Astrocyte of the hippocampus (primary cell): ENCODE data around the gene ATP9A.
"Not testable (repeated sequence)": the region's sequence is repeated elsewhere in the genome, so short reads cannot be mapped to it uniquely, and the experiment has no call there.

ENCODE experiments used
- DNase-seq: peaks from one replicate; pipeline ENCODE4 v3.0.0; 2011; ENCODE audit warnings: low read depth, low spot score

The ATP9A gene, protein sequence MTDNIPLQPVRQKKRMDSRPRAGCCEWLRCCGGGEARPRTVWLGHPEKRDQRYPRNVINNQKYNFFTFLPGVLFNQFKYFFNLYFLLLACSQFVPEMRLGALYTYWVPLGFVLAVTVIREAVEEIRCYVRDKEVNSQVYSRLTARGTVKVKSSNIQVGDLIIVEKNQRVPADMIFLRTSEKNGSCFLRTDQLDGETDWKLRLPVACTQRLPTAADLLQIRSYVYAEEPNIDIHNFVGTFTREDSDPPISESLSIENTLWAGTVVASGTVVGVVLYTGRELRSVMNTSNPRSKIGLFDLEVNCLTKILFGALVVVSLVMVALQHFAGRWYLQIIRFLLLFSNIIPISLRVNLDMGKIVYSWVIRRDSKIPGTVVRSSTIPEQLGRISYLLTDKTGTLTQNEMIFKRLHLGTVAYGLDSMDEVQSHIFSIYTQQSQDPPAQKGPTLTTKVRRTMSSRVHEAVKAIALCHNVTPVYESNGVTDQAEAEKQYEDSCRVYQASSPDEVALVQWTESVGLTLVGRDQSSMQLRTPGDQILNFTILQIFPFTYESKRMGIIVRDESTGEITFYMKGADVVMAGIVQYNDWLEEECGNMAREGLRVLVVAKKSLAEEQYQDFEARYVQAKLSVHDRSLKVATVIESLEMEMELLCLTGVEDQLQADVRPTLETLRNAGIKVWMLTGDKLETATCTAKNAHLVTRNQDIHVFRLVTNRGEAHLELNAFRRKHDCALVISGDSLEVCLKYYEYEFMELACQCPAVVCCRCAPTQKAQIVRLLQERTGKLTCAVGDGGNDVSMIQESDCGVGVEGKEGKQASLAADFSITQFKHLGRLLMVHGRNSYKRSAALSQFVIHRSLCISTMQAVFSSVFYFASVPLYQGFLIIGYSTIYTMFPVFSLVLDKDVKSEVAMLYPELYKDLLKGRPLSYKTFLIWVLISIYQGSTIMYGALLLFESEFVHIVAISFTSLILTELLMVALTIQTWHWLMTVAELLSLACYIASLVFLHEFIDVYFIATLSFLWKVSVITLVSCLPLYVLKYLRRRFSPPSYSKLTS

DNA sequence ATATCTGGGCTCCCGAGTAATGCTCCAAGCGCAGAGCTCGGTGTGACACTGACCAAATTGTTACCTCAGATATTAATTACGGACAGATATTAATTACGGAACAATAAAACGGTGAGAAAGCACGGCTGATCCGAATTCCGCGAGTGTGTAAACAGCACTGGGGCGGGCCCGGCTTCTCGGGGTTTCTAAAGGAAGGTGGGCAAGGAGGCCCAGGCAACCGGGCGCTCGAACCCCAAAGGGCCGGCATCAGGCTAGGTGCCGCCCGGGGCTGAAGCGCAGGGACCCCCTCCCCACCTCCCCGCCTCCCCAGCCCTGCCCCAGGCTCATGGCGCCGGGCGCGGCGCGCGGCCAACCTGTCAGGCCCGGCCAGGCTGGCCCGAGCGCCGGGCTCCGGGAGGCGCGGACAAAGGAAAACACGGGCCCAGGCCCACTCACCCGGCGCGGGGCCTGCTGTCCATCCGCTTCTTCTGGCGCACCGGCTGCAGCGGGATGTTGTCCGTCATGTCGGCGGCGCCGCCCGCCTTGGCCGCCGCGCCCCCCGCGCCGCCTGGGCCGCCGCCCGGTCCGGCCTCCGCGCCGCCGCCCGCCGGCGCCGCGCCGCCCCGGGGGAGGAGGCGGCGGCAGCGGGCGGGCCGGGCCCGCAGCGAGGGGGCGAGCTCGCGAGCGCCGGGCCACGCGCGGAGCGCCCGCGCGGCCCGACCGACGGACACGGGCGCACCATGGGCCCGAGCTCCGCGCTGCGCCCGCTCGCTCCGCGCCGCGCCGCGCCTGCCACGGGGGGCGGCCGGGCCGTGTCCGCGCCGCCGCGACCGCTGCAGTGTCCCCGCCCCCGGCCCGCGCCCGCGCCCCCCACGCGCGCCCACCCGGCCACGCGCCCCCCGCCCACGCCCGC is at the start of gene ATP9A:
TSS of gene ATP9A (minus strand) at position 524 of the 892 bp plus-strand sequence. CDS start at position 503, 21 bp downstream.
- peak; percentile 70 for DNase-seq

- not testable (repeated sequence) for DNase-seq
These were observed 48.7 kb upstream of the ATP9A start for GRCh38 chr20:51816856-51817255.

- no peak for DNase-seq
These were observed 47.3 kb upstream of the ATP9A start for GRCh38 chr20:51815383-51816076.

DNA sequence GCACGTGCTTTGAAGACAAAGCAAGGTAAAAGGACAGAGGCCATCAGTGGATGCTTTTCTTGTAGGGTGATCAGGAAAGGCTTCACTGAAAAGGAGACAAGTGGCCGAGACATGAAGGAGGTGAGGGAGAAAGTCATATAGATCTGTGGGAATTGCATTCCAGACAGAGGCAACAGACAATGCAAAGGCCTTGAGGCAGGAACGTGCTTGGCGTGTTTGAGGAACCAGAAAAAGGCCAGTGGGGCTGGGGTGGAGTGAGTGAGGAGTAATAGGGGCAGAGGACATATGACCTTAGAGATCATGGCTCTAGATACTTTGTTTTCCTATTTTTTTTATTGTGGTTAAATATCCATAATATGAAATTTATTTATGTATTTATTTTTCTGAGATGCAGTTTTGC is 44.7 kb upstream of the ATP9A start:
- DNase-seq, result no peak

DNA sequence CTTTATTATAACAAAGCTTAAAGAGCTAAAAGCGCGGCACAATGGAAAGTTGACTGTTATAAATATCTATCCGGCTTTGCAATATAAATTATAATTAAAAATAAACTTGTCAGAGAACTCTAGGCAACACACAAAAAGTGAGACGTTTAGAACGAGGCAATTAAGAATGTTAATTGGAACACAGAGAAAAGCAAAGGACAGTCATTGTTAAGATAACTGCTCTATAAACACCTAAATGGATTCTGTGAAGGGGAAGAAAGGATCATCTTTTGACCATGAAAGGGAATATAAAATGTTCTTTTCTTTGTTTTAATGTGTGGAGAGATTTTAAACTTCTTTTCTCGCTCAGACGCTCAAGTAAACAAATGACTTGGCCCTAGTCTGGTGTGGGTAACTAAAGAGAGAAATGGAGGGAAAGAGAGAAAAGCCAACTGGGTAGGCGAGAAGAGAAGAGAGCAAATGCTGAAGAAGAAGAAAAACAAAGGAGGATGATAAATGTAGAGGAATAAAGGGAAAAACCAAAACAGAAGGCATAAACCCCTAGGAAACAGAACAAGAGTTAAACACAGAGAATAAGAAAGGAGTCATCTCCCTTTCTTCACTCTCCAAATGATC is 43.4 kb upstream of the ATP9A start:
- DNase-seq, result no peak

DNA sequence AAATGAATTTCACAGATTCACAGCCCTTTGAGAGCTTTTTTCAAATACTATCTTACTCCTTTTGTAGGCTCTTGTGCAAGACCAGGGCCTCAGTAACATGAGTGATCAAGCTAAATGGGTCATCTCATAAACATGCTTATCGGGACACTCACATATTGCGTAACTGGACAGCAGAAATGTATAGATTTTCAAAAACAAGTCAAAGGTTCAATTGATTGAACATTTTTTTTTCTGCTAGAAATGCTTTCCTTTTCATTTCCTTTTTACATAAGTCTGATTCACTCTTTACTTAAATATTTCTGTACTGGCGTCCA is 42.8 kb upstream of the ATP9A start:
- no peak for DNase-seq

- no peak for DNase-seq
These were observed 42.2 kb upstream of the ATP9A start for GRCh38 chr20:51810155-51811041.

DNA sequence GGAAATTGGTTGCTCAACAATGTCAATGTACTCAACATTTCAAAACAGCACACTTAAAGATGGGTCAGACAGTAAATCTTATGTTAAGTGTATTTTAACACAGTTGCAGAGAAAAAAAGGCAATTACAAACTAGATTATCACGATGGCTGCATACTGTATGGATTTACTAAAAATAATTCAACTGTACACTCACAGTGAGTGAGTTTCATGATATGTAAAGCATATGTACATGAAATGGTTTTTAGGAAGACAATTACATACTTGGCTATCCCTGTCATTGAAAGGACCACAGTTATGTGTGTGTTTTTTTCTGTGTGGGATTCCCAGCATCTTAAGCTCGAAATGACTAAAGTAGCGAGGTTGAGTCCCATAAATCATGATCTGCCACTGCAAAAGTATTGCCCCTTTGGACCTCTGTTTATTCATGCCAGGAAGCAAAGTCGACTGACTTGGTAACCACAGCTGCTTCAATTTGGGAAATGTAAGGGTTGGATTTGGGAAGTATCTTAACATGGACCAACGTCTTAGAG is 39.6 kb upstream of the ATP9A start:
- DNase-seq, result peak; percentile 58

GRCh38 chr20:51804754-51805153 is 36.6 kb upstream of the ATP9A start:
- no peak for DNase-seq

DNA sequence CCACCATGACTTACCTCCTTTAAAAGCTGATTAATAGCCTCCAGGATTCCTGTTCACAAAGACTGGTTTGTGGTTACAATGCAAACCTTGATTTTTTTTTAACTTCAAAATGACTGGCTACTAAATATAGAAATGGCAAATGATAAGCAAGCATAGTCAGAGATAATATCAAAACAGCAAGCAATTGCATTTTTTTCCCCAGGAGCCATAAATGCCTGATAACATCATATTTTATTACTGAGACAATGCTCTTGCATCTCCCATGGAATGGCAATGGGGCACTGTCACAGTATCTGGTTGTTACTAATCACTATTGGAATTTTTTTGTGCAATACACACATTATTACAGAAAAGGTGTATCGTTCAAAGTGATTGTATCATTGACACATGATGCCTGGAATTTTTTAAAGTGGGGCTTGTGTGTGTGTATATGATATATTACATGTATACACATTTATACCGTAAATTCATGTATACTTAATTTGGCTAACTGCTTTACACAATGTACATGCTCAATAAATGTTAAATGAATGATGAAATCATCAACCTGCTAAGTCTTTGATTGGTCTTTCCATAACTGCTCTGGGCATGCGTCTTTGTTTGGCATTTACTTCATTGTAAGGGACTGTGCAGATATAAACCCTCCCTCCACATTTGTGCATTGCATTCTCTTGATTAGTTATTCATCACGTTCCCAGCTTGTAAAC is 35.1 kb upstream of the ATP9A start:
- no peak for DNase-seq

GRCh38 chr20:51802170-51802751 is 34.1 kb upstream of the ATP9A start, which contains the start of gene SALL4:
TSS of gene SALL4 (minus strand) at chr20:51802521. CDS start at chr20:51802408, 113 bp downstream.
- DNase-seq, result peak; percentile 31

GRCh38 chr20:51801823-51802123 is 33.6 kb upstream of the ATP9A start:
- DNase-seq, result no peak

DNA sequence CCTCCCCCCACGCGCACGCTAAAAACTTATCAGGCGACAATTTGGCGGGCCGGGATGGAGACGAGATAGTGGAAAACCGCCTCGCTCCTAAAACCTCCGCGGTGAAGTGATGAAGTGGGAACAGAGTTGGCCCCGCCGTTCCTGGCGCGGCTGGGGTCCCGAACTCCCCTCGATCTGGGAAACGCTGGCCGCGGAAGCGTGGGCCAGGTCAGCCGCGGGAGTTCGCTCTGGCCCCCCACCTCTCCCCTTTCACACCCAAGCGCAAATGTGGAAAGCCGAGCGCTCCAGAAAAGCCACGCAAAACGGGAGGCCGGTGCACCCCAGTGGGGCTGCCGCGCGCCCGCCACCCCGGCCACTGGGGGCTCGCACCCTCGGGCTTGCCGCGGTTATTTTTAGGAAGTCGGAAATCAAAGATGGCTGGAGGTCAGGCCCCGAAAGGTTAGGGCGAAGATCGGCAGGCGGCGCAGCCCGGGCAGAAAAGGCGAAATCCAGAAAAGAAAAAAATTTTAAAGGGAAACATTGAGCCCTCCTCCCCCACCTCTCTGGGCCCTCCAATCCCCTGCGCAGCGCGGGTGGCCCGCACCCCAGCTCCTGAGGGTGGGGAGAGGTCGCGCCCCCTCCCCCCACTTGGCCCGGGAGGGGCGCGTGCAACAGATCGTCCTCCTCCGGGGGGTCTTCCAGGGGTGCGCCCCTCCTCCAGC is 33.1 kb upstream of the ATP9A start:
- DNase-seq, result peak; percentile 43

GRCh38 chr20:51800872-51801121 is 32.6 kb upstream of the ATP9A start:
- DNase-seq, result peak; percentile 36

DNA sequence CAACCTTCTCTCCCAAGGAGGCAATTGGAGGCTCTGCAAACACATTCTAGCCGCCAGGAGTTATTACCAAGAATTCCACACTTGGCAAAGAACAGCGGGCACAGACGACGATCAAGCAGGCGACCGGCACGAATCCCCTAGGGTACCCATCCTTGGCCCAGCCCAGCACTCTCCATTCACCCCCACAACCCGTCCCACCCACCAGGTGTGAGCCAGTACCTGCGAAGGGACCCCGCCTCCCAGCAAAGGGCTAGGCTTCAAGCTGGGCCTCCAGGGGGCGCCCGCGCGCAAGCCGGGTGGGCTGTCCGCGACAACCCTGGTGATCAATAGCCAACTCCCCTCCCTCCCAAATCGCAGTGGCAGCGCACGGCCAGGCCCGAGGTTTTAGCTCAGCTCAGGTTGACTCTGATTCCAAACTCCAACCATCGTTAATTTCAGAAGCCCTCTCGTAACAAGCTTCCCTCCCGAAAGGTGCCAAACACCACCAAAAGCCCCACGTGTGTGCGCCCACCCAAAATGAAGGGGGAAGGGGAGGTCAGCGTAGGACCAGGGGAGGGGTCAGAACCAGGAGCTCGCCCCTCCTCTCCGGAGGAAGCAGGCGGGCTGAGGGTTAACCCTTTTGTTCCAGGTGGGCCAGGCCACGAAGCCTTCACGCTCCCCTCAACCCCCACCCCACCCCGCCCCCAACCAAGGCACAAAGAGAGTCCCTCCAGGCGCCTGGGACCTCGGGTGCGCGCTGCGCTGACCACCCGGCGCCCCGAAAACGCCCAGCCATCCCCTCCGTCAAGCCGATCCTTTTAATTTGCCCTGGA is 32.1 kb upstream of the ATP9A start:
- DNase-seq, result peak; percentile 83

- DNase-seq, result no peak
These were observed 31.2 kb upstream of the ATP9A start for GRCh38 chr20:51799401-51799860.
